Measurements from ENCODE around the gene AGER. TPM values are rescaled to one million over a fixed set of nuclear protein-coding genes. Genes with fewer than 3 reads are reported as not detected.

Gene AGER
- polyA plus RNA-seq, 1 of the 3 experiments (the other 2 are of a cell fraction) = 3.5 TPM

GRCh38 chr6:32190054-32190851 is 6.2 kb upstream of the AGER start, which contains the start of gene PBX2:
Gene PBX2 (minus strand): TSS chr6:32190202. CDS start chr6:32189915, 287 bp downstream.
- peaks cover 0 to 25% of the 10 kb centered on the region in 2 experiments; a peak in 1 of 4 replicates for H3K4me1 ChIP-seq (ENCODE audit: control insufficient read depth in 1 of 2, insufficient read depth in 2 of 2, low read depth in 1 of 2, low read length in 1 of 2)
- ChIA-PET CTCF (interaction anchor here (1.0 to 2.2 kb wide), 4 partner anchors 21 to 644 kb away, joined by 3 to 7 read pairs (median 4); partner anchors contain the start of genes ATP6V1G2 and EHMT2), POLR2A (interaction anchor here (3.1 kb wide), 1 partner anchor 12 kb away, joined by 22 read pairs; the partner anchor contains the start of gene RNF5)
- H4K20me1 ChIP-seq (ENCODE audit: insufficient read depth) = no peaks in the 10 kb centered on the region
- peaks cover 21% of the 10 kb centered on the region for H3K79me2 ChIP-seq (ENCODE audit: insufficient read depth)
- no peaks in the 10 kb centered on the region for H3K9me2 ChIP-seq
- H2AFZ ChIP-seq (ENCODE audit: low read depth) = peak within 1 kb of the TSS; percentile 41
- peak within 1 kb of the TSS; percentile 81 to 87 for H3K27ac ChIP-seq (ENCODE audit: low read depth in 2 of 2, low read length in 1 of 2)
- WGBS (ENCODE audit: low lambda C conversion rate) = 2% methylated on average over 21 of the region's 23 CpGs
- no peaks in the 10 kb centered on the region for H3K9me3 ChIP-seq
- H3K4me3 ChIP-seq (ENCODE audit: low read depth in 2 of 2, low read length in 1 of 2) = peak within 1 kb of the TSS; percentile 60 to 81
- H3K27me3 ChIP-seq (ENCODE audit: insufficient read depth) = no peaks in the 10 kb centered on the region
- peak; percentile 85 for DNase-seq
- peak within 1 kb of the TSS; percentile 92 for H3K4me2 ChIP-seq
- H3K9ac ChIP-seq = peak within 1 kb of the TSS; percentile 78
- TF ChIP-seq TCF12 (IDR thresholded peaks at IDR 0.05) = no peak
- TF ChIP-seq SIN3A (IDR thresholded peaks at IDR 0.05; ENCODE audit: borderline replicate concordance, low read depth, low read length) = 0 out of 2 replicates have a peak, but pooled peaks have one; percentile 18
- TF ChIP-seq GABPA (IDR thresholded peaks at IDR 0.05; ENCODE audit: low read depth) = peak; percentile 43; the same call in 1 of the 2 replicates
- peak in 1 of 2 experiments; percentile 21; a peak in 1 of 4 replicates for TF ChIP-seq EP300 (IDR thresholded peaks at IDR 0.05; ENCODE audit: borderline replicate concordance in 1 of 2, low read depth in 1 of 2, low read length in 1 of 2)
- TF ChIP-seq, protein P1, sequence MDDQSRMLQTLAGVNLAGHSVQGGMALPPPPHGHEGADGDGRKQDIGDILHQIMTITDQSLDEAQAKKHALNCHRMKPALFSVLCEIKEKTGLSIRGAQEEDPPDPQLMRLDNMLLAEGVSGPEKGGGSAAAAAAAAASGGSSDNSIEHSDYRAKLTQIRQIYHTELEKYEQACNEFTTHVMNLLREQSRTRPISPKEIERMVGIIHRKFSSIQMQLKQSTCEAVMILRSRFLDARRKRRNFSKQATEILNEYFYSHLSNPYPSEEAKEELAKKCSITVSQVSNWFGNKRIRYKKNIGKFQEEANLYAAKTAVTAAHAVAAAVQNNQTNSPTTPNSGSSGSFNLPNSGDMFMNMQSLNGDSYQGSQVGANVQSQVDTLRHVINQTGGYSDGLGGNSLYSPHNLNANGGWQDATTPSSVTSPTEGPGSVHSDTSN (IDR thresholded peaks at IDR 0.05) = no peak
- peak; percentile 89 for TF ChIP-seq CHD2 (IDR thresholded peaks at IDR 0.05; ENCODE audit: low read length, partially characterized antibody)
- TF ChIP-seq POLR2AphosphoS5 (IDR thresholded peaks at IDR 0.05; ENCODE audit: low read depth, low read length) = peak; percentile 80
- TF ChIP-seq REST (IDR thresholded peaks at IDR 0.05; ENCODE audit: low read depth, low read length) = 0 out of 2 replicates have a peak, but pooled peaks have one; percentile 16
- peaks cover 25% of the 10 kb centered on the region for H3F3A ChIP-seq (replicated peaks; ENCODE audit: insufficient read depth)
- peaks cover 8 to 17% of the 10 kb centered on the region in 2 experiments for H3K36me3 ChIP-seq (replicated peaks in 1 of 2; ENCODE audit: control insufficient read depth in 1 of 2, insufficient read depth in 2 of 2, low read length in 1 of 2)

GRCh38 chr6:32189742-32190053 is 5.6 kb upstream of the AGER start:
- H3K9ac ChIP-seq = peak overlapping the region; percentile 78
- H3K27me3 ChIP-seq (ENCODE audit: insufficient read depth) = no peaks in the 10 kb centered on the region
- TF ChIP-seq CTCF (IDR thresholded peaks at IDR 0.05) = no peak
- TF ChIP-seq RFX5 (IDR thresholded peaks at IDR 0.05; ENCODE audit: low read length) = no peak
- no peak for TF ChIP-seq GATA2 (CRISPR knock-in tag; IDR thresholded peaks at IDR 0.05)
- TF ChIP-seq YY1 (IDR thresholded peaks at IDR 0.05; ENCODE audit: low read depth) = no peak
- no peak for TF ChIP-seq NFIC (IDR thresholded peaks at IDR 0.05; ENCODE audit: borderline replicate concordance)
- no peak for TF ChIP-seq EP300 (IDR thresholded peaks at IDR 0.05; ENCODE audit: borderline replicate concordance in 1 of 2, low read depth in 1 of 2, low read length in 1 of 2)
- no peak for TF ChIP-seq NRF1 (IDR thresholded peaks at IDR 0.05; ENCODE audit: low read depth, low read length)
- no peak for TF ChIP-seq MEF2A (IDR thresholded peaks at IDR 0.05; ENCODE audit: borderline replicate concordance, low read depth)
- no peak for TF ChIP-seq SIN3A (IDR thresholded peaks at IDR 0.05; ENCODE audit: borderline replicate concordance, low read depth, low read length)
- no peak for TF ChIP-seq FOSL2 (IDR thresholded peaks at IDR 0.05; ENCODE audit: borderline replicate concordance, low read depth)
- TF ChIP-seq ELF1 (IDR thresholded peaks at IDR 0.05) = no peak
- no peak for TF ChIP-seq JUND (IDR thresholded peaks at IDR 0.05)
- H3K4me2 ChIP-seq = peak overlapping the region; percentile 92
- 0% methylated on average over 5 of the region's 23 CpGs for WGBS (ENCODE audit: low lambda C conversion rate)
- H3F3A ChIP-seq (replicated peaks; ENCODE audit: insufficient read depth) = peaks cover 25% of the 10 kb centered on the region
- DNase-seq = peak; percentile 58
- no peak overlapping the region for H2AFZ ChIP-seq (ENCODE audit: low read depth)
- no peaks in the 10 kb centered on the region for H3K9me3 ChIP-seq
- no peaks in the 10 kb centered on the region for H4K20me1 ChIP-seq (ENCODE audit: insufficient read depth)
- H3K9me2 ChIP-seq = no peaks in the 10 kb centered on the region
- peaks cover 21% of the 10 kb centered on the region for H3K79me2 ChIP-seq (ENCODE audit: insufficient read depth)
- POLR2A ChIA-PET = interaction anchor here (3.1 kb wide), 1 partner anchor 12 kb away, joined by 22 read pairs; the partner anchor contains the start of gene RNF5
- H3K4me1 ChIP-seq (ENCODE audit: control insufficient read depth in 1 of 2, insufficient read depth in 2 of 2, low read depth in 1 of 2, low read length in 1 of 2) = peaks cover 0 to 21% of the 10 kb centered on the region in 2 experiments; a peak in 1 of 4 replicates
- H3K27ac ChIP-seq (ENCODE audit: low read depth in 2 of 2, low read length in 1 of 2) = peak overlapping the region; percentile 77 to 81
- H3K36me3 ChIP-seq (replicated peaks in 1 of 2; ENCODE audit: control insufficient read depth in 1 of 2, insufficient read depth in 2 of 2, low read length in 1 of 2) = peaks cover 8 to 17% of the 10 kb centered on the region in 2 experiments
- CTCF ChIA-PET = interaction anchor here (0.6 to 2.2 kb wide), 5 partner anchors 8 to 643 kb away, joined by 3 to 7 read pairs (median 3); partner anchors contain the start of genes ATP6V1G2 and EHMT2
- peak overlapping the region; percentile 60 to 81 for H3K4me3 ChIP-seq (ENCODE audit: low read depth in 2 of 2, low read length in 1 of 2)
